ENCODE data around the gene SEC22C. TPM values are rescaled to one million over a fixed set of nuclear protein-coding genes. Genes with fewer than 3 reads are reported as not detected.

Gene SEC22C
- total RNA-seq, 1 donor from 2014 or later, result 55.0 TPM

DNA sequence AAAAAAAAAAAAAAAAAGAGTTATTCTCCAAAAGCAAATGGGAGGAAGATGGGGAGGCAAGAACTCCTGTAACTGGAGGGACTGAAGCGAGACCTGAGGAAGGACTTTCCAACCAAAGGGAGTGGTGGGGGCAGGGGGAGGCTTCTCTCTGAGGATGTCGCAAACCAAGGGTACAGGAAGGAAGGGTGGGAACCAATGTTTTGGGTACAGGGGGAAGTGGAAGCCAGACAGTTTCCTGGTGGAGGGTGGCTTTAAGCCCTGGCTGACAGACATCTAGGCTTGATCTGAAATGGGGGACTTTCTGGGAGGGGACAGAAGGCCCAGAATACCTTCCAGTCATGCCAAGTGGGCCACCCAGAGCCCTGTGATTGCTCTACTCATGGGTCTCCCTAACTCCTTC is 52.3 kb downstream of the SEC22C start:
- TF ChIP-seq, protein P1, sequence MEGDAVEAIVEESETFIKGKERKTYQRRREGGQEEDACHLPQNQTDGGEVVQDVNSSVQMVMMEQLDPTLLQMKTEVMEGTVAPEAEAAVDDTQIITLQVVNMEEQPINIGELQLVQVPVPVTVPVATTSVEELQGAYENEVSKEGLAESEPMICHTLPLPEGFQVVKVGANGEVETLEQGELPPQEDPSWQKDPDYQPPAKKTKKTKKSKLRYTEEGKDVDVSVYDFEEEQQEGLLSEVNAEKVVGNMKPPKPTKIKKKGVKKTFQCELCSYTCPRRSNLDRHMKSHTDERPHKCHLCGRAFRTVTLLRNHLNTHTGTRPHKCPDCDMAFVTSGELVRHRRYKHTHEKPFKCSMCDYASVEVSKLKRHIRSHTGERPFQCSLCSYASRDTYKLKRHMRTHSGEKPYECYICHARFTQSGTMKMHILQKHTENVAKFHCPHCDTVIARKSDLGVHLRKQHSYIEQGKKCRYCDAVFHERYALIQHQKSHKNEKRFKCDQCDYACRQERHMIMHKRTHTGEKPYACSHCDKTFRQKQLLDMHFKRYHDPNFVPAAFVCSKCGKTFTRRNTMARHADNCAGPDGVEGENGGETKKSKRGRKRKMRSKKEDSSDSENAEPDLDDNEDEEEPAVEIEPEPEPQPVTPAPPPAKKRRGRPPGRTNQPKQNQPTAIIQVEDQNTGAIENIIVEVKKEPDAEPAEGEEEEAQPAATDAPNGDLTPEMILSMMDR (IDR thresholded peaks at IDR 0.05; ENCODE audit: insufficient read depth, low read length, severe bottlenecking), result no peak
- no peak for FAIRE-seq
- no peak for DNase-seq (ENCODE audit: low read depth)
- Histone ChIP-seq H3K36me3 (ENCODE audit: control insufficient read depth, insufficient read depth, low read length) (no peaks in the 10 kb centered on the region), H3K27me3 (ENCODE audit: control insufficient read depth, insufficient read depth, low read length) (no peaks in the 10 kb centered on the region), H3K4me3 (ENCODE audit: low read depth, low read length) (no peak overlapping the region)

DNA sequence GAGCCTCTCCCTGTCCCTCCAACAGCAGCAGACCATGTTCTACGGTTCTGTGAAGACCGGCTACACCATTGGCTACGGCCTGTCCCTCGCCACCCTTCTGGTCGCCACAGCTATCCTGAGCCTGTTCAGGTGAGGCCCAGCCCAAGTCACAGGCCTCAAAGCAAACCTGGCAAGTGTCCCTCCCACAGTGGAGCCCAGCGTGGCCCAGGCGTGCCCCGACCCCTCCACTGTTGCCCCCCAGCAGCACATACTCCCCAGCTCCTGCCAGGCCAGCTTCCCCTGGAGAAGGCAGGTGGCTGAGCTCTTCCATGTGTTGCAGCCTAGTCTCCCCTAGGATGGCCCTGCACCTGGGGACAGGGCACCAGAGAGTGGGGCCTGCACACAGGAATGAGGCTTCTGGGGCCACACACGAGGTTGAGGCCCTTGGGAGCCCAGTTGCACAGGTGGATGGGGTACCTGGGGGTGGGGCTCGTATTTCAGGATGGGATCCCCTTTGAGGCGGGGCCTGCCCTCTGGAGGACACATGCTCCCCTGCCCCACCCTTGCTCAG is 54.3 kb downstream of the SEC22C start:
- TF ChIP-seq, protein P1 (IDR thresholded peaks at IDR 0.05; ENCODE audit: insufficient read depth, low read length, severe bottlenecking), result no peak
- no peaks in the 10 kb centered on the region for H3K36me3 ChIP-seq (ENCODE audit: control insufficient read depth, insufficient read depth, low read length)
- H3K4me3 ChIP-seq (ENCODE audit: low read depth, low read length), result no peak overlapping the region
- no peak for FAIRE-seq
- DNase-seq (ENCODE audit: low read depth), result no peak
- H3K27me3 ChIP-seq (ENCODE audit: control insufficient read depth, insufficient read depth, low read length), result no peaks in the 10 kb centered on the region

DNA sequence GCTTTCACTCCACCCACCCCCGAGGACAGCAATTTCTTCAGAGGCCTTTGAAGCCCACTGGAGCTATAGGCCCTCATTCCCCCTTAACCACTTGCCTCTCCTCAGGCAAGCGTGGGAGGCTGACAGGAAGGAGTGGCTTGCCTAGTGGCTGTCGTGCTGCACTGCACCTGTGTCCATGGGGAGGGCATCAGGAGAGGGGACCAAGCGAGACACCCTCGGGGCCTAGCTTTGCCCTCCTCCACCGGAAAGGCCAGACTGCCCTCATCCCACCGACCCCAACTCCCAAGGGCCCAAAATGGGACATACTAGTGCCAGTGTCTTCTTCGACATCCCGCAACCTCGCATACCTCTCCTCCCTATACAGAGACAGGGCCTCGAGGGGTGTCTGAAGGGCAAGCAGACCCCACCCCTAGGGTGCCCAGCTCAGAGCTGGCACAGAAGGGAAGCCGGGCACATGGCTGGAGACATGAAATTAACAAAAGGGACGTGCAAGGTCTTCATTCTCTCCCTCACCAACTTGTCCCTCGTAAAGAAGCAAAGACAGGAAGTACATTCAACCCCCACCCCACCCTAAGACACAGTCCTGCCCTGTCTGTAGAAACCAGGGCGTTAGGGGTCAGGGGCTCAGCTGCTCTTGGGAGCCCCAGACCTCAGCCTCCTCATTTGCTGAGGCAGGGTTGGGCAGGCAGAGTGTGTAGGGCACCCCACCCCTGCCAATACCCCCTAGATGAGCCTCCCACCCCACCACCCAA is 55.0 kb downstream of the SEC22C start:
- H3K4me3 ChIP-seq (ENCODE audit: low read depth, low read length), result no peak overlapping the region
- FAIRE-seq, result no peak
- TF ChIP-seq, protein P1 (IDR thresholded peaks at IDR 0.05; ENCODE audit: insufficient read depth, low read length, severe bottlenecking), result peak; percentile 7
- H3K27me3 ChIP-seq (ENCODE audit: control insufficient read depth, insufficient read depth, low read length), result no peaks in the 10 kb centered on the region
- no peak for DNase-seq (ENCODE audit: low read depth)
- H3K36me3 ChIP-seq (ENCODE audit: control insufficient read depth, insufficient read depth, low read length), result no peaks in the 10 kb centered on the region

DNA sequence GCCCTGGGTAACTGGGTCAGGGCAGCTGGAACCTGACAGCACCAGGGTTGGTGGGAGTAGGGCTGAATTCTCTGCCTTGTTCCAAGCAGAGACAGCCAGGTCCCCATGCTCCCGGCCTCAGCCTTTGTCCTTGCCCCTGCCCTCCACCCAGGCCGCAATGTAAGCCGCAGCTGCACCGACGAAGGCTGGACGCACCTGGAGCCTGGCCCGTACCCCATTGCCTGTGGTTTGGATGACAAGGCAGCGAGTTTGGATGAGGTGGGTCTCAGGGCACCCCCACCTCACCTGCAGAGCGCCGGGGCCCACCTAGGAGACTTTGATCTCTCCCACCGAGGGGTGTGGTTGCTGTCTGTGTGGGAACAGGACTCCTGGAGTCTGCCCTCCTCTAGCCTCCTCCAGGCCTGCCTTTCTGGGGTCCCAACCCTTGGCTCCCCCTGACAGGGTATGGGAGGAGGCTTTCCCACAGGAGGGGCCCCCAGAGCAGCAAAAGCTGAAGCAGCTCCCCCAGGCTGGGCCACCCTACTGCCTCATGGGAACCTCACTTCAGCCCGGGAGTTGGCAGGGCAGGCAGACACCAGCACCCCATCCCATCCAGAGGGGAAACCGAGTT is 55.9 kb downstream of the SEC22C start:
- no peak for DNase-seq (ENCODE audit: low read depth)
- FAIRE-seq, result no peak
- H3K36me3 ChIP-seq (ENCODE audit: control insufficient read depth, insufficient read depth, low read length), result no peaks in the 10 kb centered on the region

DNA sequence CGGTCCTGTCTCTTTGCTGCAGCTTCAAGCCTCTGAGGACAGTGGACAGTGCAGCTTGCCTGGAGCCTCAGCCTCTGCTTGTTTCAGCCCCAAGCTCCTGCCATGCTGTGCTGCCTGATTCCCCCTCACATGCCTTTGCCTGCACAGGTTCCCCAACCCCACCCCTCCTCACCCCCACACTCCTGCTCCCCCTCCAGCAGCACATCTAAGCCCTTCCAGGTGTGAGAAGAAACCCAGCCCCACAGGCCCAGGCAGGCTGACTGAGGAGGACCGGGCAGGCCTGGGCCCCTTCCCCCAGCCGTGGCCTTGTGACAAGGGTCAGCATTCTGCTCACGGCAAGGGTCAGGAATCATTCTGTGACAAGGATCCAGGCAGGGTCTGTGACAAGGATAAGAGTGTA is 56.6 kb downstream of the SEC22C start:
- FAIRE-seq (no peak), DNase-seq (ENCODE audit: low read depth) (no peak)
- TF ChIP-seq, protein P1 (IDR thresholded peaks at IDR 0.05; ENCODE audit: insufficient read depth, low read length, severe bottlenecking), result no peak
- no peaks in the 10 kb centered on the region for H3K36me3 ChIP-seq (ENCODE audit: control insufficient read depth, insufficient read depth, low read length)
- H3K4me3 ChIP-seq (ENCODE audit: low read depth, low read length), result no peak overlapping the region
- H3K27me3 ChIP-seq (ENCODE audit: control insufficient read depth, insufficient read depth, low read length), result no peaks in the 10 kb centered on the region

More for the DNA sequence above, 55.9 kb downstream of the SEC22C start:
- Histone ChIP-seq H3K27me3 (ENCODE audit: control insufficient read depth, insufficient read depth, low read length) (no peaks in the 10 kb centered on the region), H3K4me3 (ENCODE audit: low read depth, low read length) (no peak overlapping the region)
- TF ChIP-seq, protein P1 (IDR thresholded peaks at IDR 0.05; ENCODE audit: insufficient read depth, low read length, severe bottlenecking), result no peak

Measured in bronchial epithelial cell (primary cell).